Fibroblast of lung (primary cell): Measurements from ENCODE around the gene GADL1. TPM values are rescaled to one million over a fixed set of nuclear protein-coding genes. Genes with fewer than 3 reads are reported as not detected.

Experiments
- DNase-seq, 2 donors: peaks; one replicate each; pipeline versions ENCODE4 v3.0.0 to v3.0.0-alpha.2; 2010; ENCODE audit warnings: low read depth in 2 of 2
- H2AFZ ChIP-seq: 2 replicates; pipeline ENCODE4 v1.5.1; 2012; ENCODE audit warnings: low read length, control low read depth, inconsistent platforms
- H3K27ac ChIP-seq: 2 replicates; pipeline ENCODE4 v1.5.1; 2011; ENCODE audit warnings: low read length, control low read depth; ENCODE audit not compliant: insufficient read depth
- H3K27me3 ChIP-seq: 2 replicates; pipeline ENCODE4 v1.5.1; 2011; ENCODE audit warnings: mild to moderate bottlenecking, low read length; ENCODE audit not compliant: control insufficient read depth, insufficient read depth
- H3K36me3 ChIP-seq: 2 replicates; pipeline ENCODE4 v1.5.1; 2011; ENCODE audit warnings: low read length; ENCODE audit not compliant: control insufficient read depth, insufficient read depth
- H3K4me1 ChIP-seq: 2 replicates; pipeline ENCODE4 v1.5.1; 2011; ENCODE audit warnings: low read length; ENCODE audit not compliant: control insufficient read depth, insufficient read depth; ENCODE audit errors: extremely low read depth
- H3K4me2 ChIP-seq: 2 replicates; pipeline ENCODE4 v1.5.1; 2011; ENCODE audit warnings: low read length, control low read depth; ENCODE audit not compliant: insufficient read depth; ENCODE audit errors: extremely low read depth
- H3K4me3 ChIP-seq, 4 experiments: fragments of 200-600 bp in 1 of 4; sonication (generic) in 1 of 4; replicated peaks in 1 of 4; 2 replicates each; pipeline ENCODE4 v1.5.1; 2011 to 2016; ENCODE audit warnings: low read length in 4 of 4, low read depth in 3 of 4, mild to moderate bottlenecking in 3 of 4, control low read depth in 2 of 4, inconsistent platforms in 1 of 4, mixed read lengths in 1 of 4; ENCODE audit not compliant: insufficient read depth in 1 of 4; ENCODE audit errors: control extremely low read depth in 1 of 4
- H3K79me2 ChIP-seq: 2 replicates; pipeline ENCODE4 v1.5.1; 2012; ENCODE audit warnings: mild to moderate bottlenecking, low read length, inconsistent platforms; ENCODE audit not compliant: control insufficient read depth, insufficient read depth
- H3K9ac ChIP-seq: 2 replicates; pipeline ENCODE4 v1.5.1; 2011; ENCODE audit warnings: mild to moderate bottlenecking, low read length, control low read depth; ENCODE audit not compliant: insufficient read depth
- H3K9me3 ChIP-seq: 2 replicates; pipeline ENCODE4 v1.5.1; 2012; ENCODE audit warnings: low read depth, low read length; ENCODE audit not compliant: control insufficient read depth, insufficient read depth
- H4K20me1 ChIP-seq: 2 replicates; pipeline ENCODE4 v1.5.1; 2011; ENCODE audit warnings: low read length; ENCODE audit not compliant: control insufficient read depth, insufficient read depth; ENCODE audit errors: extremely low read depth
- EZH2 ChIP-seq: IDR thresholded peaks from 2 replicates; pipeline ENCODE4 v1.5.1; 2012; ENCODE audit warnings: low read length, control low read depth, mild to moderate bottlenecking; ENCODE audit errors: missing control alignments
- polyA plus RNA-seq, 2 donors: library from polyadenylated mRNA; depleted of rRNA in 1 of 2; stranded (reverse) in 1 of 2; unstranded in 1 of 2; fragments of >200 nt; gene quantifications; 2 replicates each; pipeline ENCODE4 v1.2.1, GENCODE V29; 2011 to 2012; ENCODE audit warnings: missing spikeins in 1 of 2
- total RNA-seq: library from RNA; depleted of rRNA; stranded (reverse); fragments of >200 nt; gene quantifications from 2 replicates; pipeline ENCODE4 v1.2.1, GENCODE V29; 2014
- TF ChIP-seq, protein P1 (sequence below), 2 donors: IDR thresholded peaks in 1 of 2; conservative IDR thresholded peaks in 1 of 2; 1 replicate in 1 of 2; 2 replicates in 1 of 2; pipeline ENCODE4 v1.5.1; 2011 to 2012; ENCODE audit warnings: low read length in 2 of 2, control low read depth in 1 of 2, inconsistent platforms in 1 of 2, low read depth in 1 of 2, mild to moderate bottlenecking in 1 of 2

GADL1 gene
- total and polyA plus RNA-seq, 2 donors (not counting 1 experiment from before 2014, with no cell fraction given) = 0.18 to 3.6 TPM

- Histone ChIP-seq H3K9me3 (no peaks in the 10 kb centered on the region), H3K9ac (no peak overlapping the region), H3K79me2 (no peaks in the 10 kb centered on the region), H3K36me3 (peaks cover 7% of the 10 kb centered on the region), H4K20me1 (no peaks in the 10 kb centered on the region), H3K4me3 (no peak overlapping the region), H3K27ac (no peak overlapping the region), H3K27me3 (no peaks in the 10 kb centered on the region), H3K4me1 (no peaks in the 10 kb centered on the region), H3K4me2 (no peak overlapping the region), H2AFZ (no peak overlapping the region)
- peak in 1 of 2 donors; percentile 33 for DNase-seq
- no peak for TF ChIP-seq EZH2
- TF ChIP-seq, protein P1, sequence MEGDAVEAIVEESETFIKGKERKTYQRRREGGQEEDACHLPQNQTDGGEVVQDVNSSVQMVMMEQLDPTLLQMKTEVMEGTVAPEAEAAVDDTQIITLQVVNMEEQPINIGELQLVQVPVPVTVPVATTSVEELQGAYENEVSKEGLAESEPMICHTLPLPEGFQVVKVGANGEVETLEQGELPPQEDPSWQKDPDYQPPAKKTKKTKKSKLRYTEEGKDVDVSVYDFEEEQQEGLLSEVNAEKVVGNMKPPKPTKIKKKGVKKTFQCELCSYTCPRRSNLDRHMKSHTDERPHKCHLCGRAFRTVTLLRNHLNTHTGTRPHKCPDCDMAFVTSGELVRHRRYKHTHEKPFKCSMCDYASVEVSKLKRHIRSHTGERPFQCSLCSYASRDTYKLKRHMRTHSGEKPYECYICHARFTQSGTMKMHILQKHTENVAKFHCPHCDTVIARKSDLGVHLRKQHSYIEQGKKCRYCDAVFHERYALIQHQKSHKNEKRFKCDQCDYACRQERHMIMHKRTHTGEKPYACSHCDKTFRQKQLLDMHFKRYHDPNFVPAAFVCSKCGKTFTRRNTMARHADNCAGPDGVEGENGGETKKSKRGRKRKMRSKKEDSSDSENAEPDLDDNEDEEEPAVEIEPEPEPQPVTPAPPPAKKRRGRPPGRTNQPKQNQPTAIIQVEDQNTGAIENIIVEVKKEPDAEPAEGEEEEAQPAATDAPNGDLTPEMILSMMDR (conservative IDR thresholded peaks at IDR 0.05 in 1 of 2, IDR thresholded peaks at IDR 0.05 in 1 of 2; ENCODE audit: low read depth in 1 of 2, low read length in 2 of 2) = no peak
These were observed 198.1 kb downstream of the GADL1 start for GRCh38 chr3:30696403-30696819.

DNA sequence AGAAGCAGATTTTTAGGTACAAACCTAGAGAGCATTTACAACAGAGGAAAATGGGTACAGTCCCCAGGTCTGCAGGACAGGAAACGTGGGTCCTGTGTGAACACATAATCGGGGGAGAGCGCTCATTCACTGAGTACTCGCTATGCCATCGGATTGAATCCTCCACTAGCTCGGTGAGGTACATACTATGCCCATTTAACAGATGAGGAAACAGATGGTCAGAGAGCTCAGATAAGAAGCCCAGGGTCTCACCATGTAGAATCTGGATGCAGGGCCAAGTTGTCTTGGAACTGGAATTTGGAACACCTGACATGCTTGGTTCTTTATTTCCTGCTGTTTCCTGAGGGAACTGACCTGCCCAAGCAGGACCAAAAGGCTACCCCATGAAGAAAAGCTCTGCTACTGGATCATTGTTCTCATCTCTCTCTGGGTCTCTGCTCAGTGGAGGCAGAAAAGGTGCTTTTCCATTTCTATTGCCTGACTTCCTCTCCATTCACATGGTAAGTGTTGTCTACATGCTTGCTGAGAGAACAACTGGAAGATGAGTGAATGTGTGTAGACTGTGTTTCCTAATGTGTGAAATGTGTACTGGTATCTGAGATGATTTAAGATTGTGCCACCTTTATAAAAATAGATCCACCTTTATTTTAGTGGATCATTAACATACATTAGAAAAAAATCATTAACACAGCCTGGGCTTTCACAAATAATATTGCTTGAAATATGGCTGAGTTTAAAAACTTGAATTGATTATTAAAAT lies 199.0 kb downstream of the GADL1 start:
- Histone ChIP-seq H3K27ac (no peak overlapping the region), H3K9ac (no peak overlapping the region), H4K20me1 (no peaks in the 10 kb centered on the region), H3K4me2 (no peak overlapping the region), H3K4me1 (peaks cover 2% of the 10 kb centered on the region), H3K27me3 (no peaks in the 10 kb centered on the region), H2AFZ (no peak overlapping the region), H3K79me2 (no peaks in the 10 kb centered on the region), H3K9me3 (no peaks in the 10 kb centered on the region), H3K4me3 (no peak overlapping the region), H3K36me3 (peaks cover 10% of the 10 kb centered on the region)
- no peak for DNase-seq
- no peak for TF ChIP-seq EZH2
- TF ChIP-seq, protein P1 (conservative IDR thresholded peaks at IDR 0.05 in 1 of 2, IDR thresholded peaks at IDR 0.05 in 1 of 2; ENCODE audit: low read depth in 1 of 2, low read length in 2 of 2) = no peak

GRCh38 chr3:30694668-30695067 lies 199.8 kb downstream of the GADL1 start:
- Histone ChIP-seq H2AFZ (no peak overlapping the region), H3K4me3 (no peak overlapping the region), H3K27ac (no peak overlapping the region), H3K4me1 (peaks cover 2% of the 10 kb centered on the region), H3K27me3 (no peaks in the 10 kb centered on the region), H3K9ac (no peak overlapping the region), H3K79me2 (no peaks in the 10 kb centered on the region), H4K20me1 (no peaks in the 10 kb centered on the region), H3K4me2 (no peak overlapping the region), H3K9me3 (no peaks in the 10 kb centered on the region), H3K36me3 (peaks cover 10% of the 10 kb centered on the region)
- TF ChIP-seq EZH2 = no peak
- TF ChIP-seq, protein P1 (conservative IDR thresholded peaks at IDR 0.05 in 1 of 2, IDR thresholded peaks at IDR 0.05 in 1 of 2; ENCODE audit: low read depth in 1 of 2, low read length in 2 of 2) = no peak
- no peak for DNase-seq
